NCI-H524 (cell line): ENCODE results near the gene ZNF74.
A peak's percentile ranks its signal among the peaks of the same experiment; 100 is the strongest.

Experiments
- DNase-seq, 2 experiments: peaks; one replicate each; lab custom pipeline; 2025; lab: John Stamatoyannopoulos, UW

The ZNF74 gene

GRCh38 chr22:20432244-20432686 is 38.3 kb downstream of the ZNF74 start:
- no peak for DNase-seq

GRCh38 chr22:20433191-20433590 is 39.2 kb downstream of the ZNF74 start:
- no peak for DNase-seq

GRCh38 chr22:20433686-20434241 is 39.8 kb downstream of the ZNF74 start:
- DNase-seq, result no peak

GRCh38 chr22:20434264-20434751 is 40.4 kb downstream of the ZNF74 start:
- DNase-seq, result no peak

GRCh38 chr22:20434773-20435172 is 40.8 kb downstream of the ZNF74 start:
- no peak for DNase-seq

- DNase-seq, result no peak
These were observed 41.7 kb downstream of the ZNF74 start for GRCh38 chr22:20435436-20436306.

GRCh38 chr22:20436307-20436767 is 42.4 kb downstream of the ZNF74 start:
- DNase-seq, result peak in 1 of 2 experiments; percentile 45

GRCh38 chr22:20436768-20437612 is 43.0 kb downstream of the ZNF74 start:
- peak in 1 of 2 experiments; percentile 35 for DNase-seq

GRCh38 chr22:20437613-20438426 is 43.9 kb downstream of the ZNF74 start, which contains the start of gene SCARF2:
TSS of gene SCARF2 (minus strand) at chr22:20437825. CDS start at chr22:20437754, 71 bp downstream.
- DNase-seq, result no peak

GRCh38 chr22:20438427-20438677 is 44.4 kb downstream of the ZNF74 start:
- DNase-seq, result no peak

- no peak for DNase-seq
These were observed 44.9 kb downstream of the ZNF74 start for GRCh38 chr22:20438678-20439492.

- no peak for DNase-seq
These were observed 45.6 kb downstream of the ZNF74 start for GRCh38 chr22:20439556-20439927.

GRCh38 chr22:20439928-20440575 is 46.1 kb downstream of the ZNF74 start:
- no peak for DNase-seq

GRCh38 chr22:20440637-20441591 is 47.0 kb downstream of the ZNF74 start:
- peak; percentile 17 to 73 for DNase-seq

- DNase-seq, result no peak
These were observed 47.9 kb downstream of the ZNF74 start for GRCh38 chr22:20441631-20442484.

GRCh38 chr22:20442485-20443284 is 48.7 kb downstream of the ZNF74 start:
- no peak for DNase-seq

- DNase-seq, result no peak
These were observed 50.4 kb downstream of the ZNF74 start for GRCh38 chr22:20444325-20444724.
